H1 (cell line): ENCODE results near the gene TSPOAP1. TPM values are rescaled to one million over a fixed set of nuclear protein-coding genes. Genes with fewer than 3 reads are reported as not detected.

Experiments
- CTCF ChIA-PET: fragments of 300-600 bp; sonication (Branson Sonifier 250); formaldehyde crosslinking; loops from one replicate; lab custom pipeline; 2021; ENCODE audit not compliant: partially characterized antibody; lab: Charles Lee
- POLR2A ChIA-PET: fragments of 300-600 bp; sonication (Branson Sonifier 250); formaldehyde crosslinking; loops from one replicate; lab custom pipeline; 2021; ENCODE audit warnings: inconsistent platforms; ENCODE audit not compliant: partially characterized antibody; lab: Charles Lee
- DNase-seq, 2 experiments: peaks; one replicate each; pipeline versions ENCODE4 v3.0.0 to v3.0.0-alpha.2; 2010 to 2022; ENCODE audit warnings: low spot score in 2 of 2, low read depth in 1 of 2, mixed read lengths in 1 of 2
- FAIRE-seq: peaks from 2 replicates; lab custom pipeline; 2011; peaks lifted over from hg19 to GRCh38; lab: Jason Lieb, UNC
- H2AFZ ChIP-seq: 2 replicates; pipeline ENCODE4 v1.8.1; 2012; ENCODE audit warnings: low read length, inconsistent platforms
- H2AK5ac ChIP-seq: 2 replicates; pipeline ENCODE4 v1.6.1; 2013; ENCODE audit warnings: low read depth, low read length
- H2BK120ac ChIP-seq: replicated peaks from 2 replicates; pipeline ENCODE3; 2013; ENCODE audit warnings: low read depth, low read length, inconsistent platforms
- H2BK12ac ChIP-seq: 2 replicates; pipeline ENCODE4 v1.6.1; 2013; ENCODE audit warnings: low read depth, low read length
- H2BK15ac ChIP-seq: 2 replicates; pipeline ENCODE4 v1.6.1; 2013; ENCODE audit warnings: low read length
- H2BK20ac ChIP-seq: 2 replicates; pipeline ENCODE4 v1.6.1; 2013; ENCODE audit warnings: low read length
- H2BK5ac ChIP-seq: 2 replicates; pipeline ENCODE4 v1.6.1; 2013; ENCODE audit warnings: low read depth, low read length
- H3K14ac ChIP-seq: 2 replicates; pipeline ENCODE4 v1.6.1; 2013; ENCODE audit warnings: inconsistent platforms; ENCODE audit not compliant: insufficient read length
- H3K18ac ChIP-seq: 2 replicates; pipeline ENCODE4 v1.6.1; 2013; ENCODE audit warnings: low read length; ENCODE audit errors: extremely low read depth
- H3K23ac ChIP-seq: 2 replicates; pipeline ENCODE4 v1.6.1; 2013; ENCODE audit warnings: inconsistent platforms; ENCODE audit not compliant: insufficient read length
- H3K23me2 ChIP-seq: 2 replicates; pipeline ENCODE4 v1.6.1; 2013; ENCODE audit warnings: low read depth, low read length
- H3K27ac ChIP-seq: 2 replicates; pipeline ENCODE4 v1.6.1; 2011; ENCODE audit warnings: low read depth, low read length, inconsistent platforms
- H3K27me3 ChIP-seq, 4 experiments: replicated peaks in 1 of 4; 1 replicate in 1 of 4; 2 replicates in 3 of 4; pipeline versions ENCODE4 v1.6.1 to v1.8.1; 2011 to 2013; ENCODE audit warnings: low read length in 3 of 4, mild to moderate bottlenecking in 3 of 4, inconsistent platforms in 2 of 4, mixed read lengths in 2 of 4, moderate library complexity in 1 of 4; ENCODE audit not compliant: control insufficient read depth in 3 of 4, insufficient read depth in 3 of 4; ENCODE audit errors: extremely low read depth in 1 of 4
- H3K36me3 ChIP-seq, 4 experiments: 2 replicates each; pipeline versions ENCODE4 v1.6.1 to v1.8.1; 2011 to 2013; ENCODE audit warnings: mild to moderate bottlenecking in 4 of 4, low read length in 3 of 4, moderate library complexity in 2 of 4, control low read depth in 1 of 4, inconsistent platforms in 1 of 4; ENCODE audit not compliant: insufficient read depth in 4 of 4, control insufficient read depth in 2 of 4
- H3K4ac ChIP-seq: replicated peaks from 2 replicates; pipeline ENCODE3; 2013; ENCODE audit warnings: low read length, low read depth, mixed read lengths, inconsistent platforms; ENCODE audit not compliant: insufficient read length
- H3K4me1 ChIP-seq, 4 experiments: replicated peaks in 1 of 4; 1 replicate in 1 of 4; 2 replicates in 3 of 4; pipeline versions ENCODE4 v1.6.1 to v1.8.1; 2011 to 2013; ENCODE audit warnings: low read length in 3 of 4, inconsistent platforms in 2 of 4, mixed read lengths in 1 of 4; ENCODE audit not compliant: insufficient read depth in 4 of 4, control insufficient read depth in 3 of 4
- H3K4me2 ChIP-seq, 2 experiments: 2 replicates each; pipeline versions ENCODE4 v1.6.1 to v1.8.1; 2011 to 2013; ENCODE audit warnings: low read depth in 2 of 2, low read length in 2 of 2, control low read depth in 1 of 2, inconsistent platforms in 1 of 2, mild to moderate bottlenecking in 1 of 2; ENCODE audit not compliant: insufficient read depth in 1 of 2
- H3K4me3 ChIP-seq, 4 experiments: fragments of 200-600, 300-600 bp in 1 of 4; sonication (generic), shearing (Covaris generic), sonication (Bioruptor Twin) in 1 of 4; 2 replicates each; pipeline versions ENCODE4 v1.5.1 to v1.8.1; 2011 to 2016; ENCODE audit warnings: low read length in 4 of 4, low read depth in 3 of 4, control low read depth in 2 of 4, inconsistent platforms in 2 of 4, mild to moderate bottlenecking in 2 of 4, mixed read lengths in 1 of 4, moderate library complexity in 1 of 4; ENCODE audit not compliant: insufficient read depth in 2 of 4; ENCODE audit errors: extremely low read depth in 1 of 4
- H3K56ac ChIP-seq: replicated peaks from 2 replicates; pipeline ENCODE3; 2013; ENCODE audit warnings: low read depth, mild to moderate bottlenecking, mixed read lengths, low read length, inconsistent platforms; ENCODE audit not compliant: insufficient read length
- H3K79me1 ChIP-seq: 2 replicates; pipeline ENCODE4 v1.6.1; 2013; ENCODE audit warnings: low read depth, low read length, control low read depth
- H3K79me2 ChIP-seq, 2 experiments: 2 replicates each; pipeline versions ENCODE4 v1.6.1 to v1.8.1; 2012 to 2013; ENCODE audit warnings: low read length in 2 of 2, mild to moderate bottlenecking in 2 of 2, inconsistent platforms in 1 of 2; ENCODE audit not compliant: insufficient read depth in 2 of 2, control insufficient read depth in 1 of 2
- H3K9ac ChIP-seq, 4 experiments: replicated peaks in 1 of 4; 1 replicate in 1 of 4; 2 replicates in 3 of 4; pipeline versions ENCODE4 v1.6.1 to v1.8.1; 2011 to 2013; ENCODE audit warnings: low read depth in 3 of 4, low read length in 3 of 4, control low read depth in 2 of 4, mild to moderate bottlenecking in 2 of 4, moderate library complexity in 2 of 4, inconsistent platforms in 1 of 4; ENCODE audit errors: extremely low read depth in 1 of 4
- H3K9me3 ChIP-seq, 2 experiments: 2 replicates each; pipeline versions ENCODE4 v1.6.1 to v1.8.1; 2012 to 2013; ENCODE audit warnings: mild to moderate bottlenecking in 2 of 2, moderate library complexity in 2 of 2, control low read depth in 1 of 2, inconsistent platforms in 1 of 2, low read depth in 1 of 2, low read length in 1 of 2, mixed read lengths in 1 of 2; ENCODE audit not compliant: insufficient read depth in 2 of 2
- H4K20me1 ChIP-seq, 2 experiments: replicated peaks in 1 of 2; 2 replicates each; pipeline versions ENCODE3 to v1.8.1; 2011 to 2013; ENCODE audit warnings: inconsistent platforms in 2 of 2, low read length in 2 of 2, mild to moderate bottlenecking in 1 of 2; ENCODE audit not compliant: insufficient read depth in 2 of 2, control insufficient read depth in 1 of 2
- H4K5ac ChIP-seq: 2 replicates; pipeline ENCODE4 v1.6.1; 2013; ENCODE audit warnings: low read length, low read depth, mixed read lengths, inconsistent platforms; ENCODE audit not compliant: insufficient read length
- H4K8ac ChIP-seq: 2 replicates; pipeline ENCODE4 v1.8.0; 2013; ENCODE audit warnings: mild to moderate bottlenecking, moderate library complexity, low read length, inconsistent platforms; ENCODE audit not compliant: insufficient read depth; ENCODE audit errors: extremely low read depth
- H4K91ac ChIP-seq: replicated peaks from 2 replicates; pipeline ENCODE3; 2013; ENCODE audit warnings: low read length, mixed read lengths, inconsistent platforms; ENCODE audit not compliant: insufficient read length
- POLR2AphosphoS5 ChIP-seq: IDR thresholded peaks from 2 replicates; pipeline ENCODE4 v1.6.1; 2011; ENCODE audit warnings: low read depth, low read length
- RAD21 ChIP-seq, 2 experiments: IDR thresholded peaks in 1 of 2; conservative IDR thresholded peaks in 1 of 2; 2 replicates each; pipeline ENCODE4 v1.6.1; 2011; ENCODE audit warnings: low read depth in 2 of 2, low read length in 2 of 2, improper control_type of control experiment in 1 of 2, inconsistent platforms in 1 of 2, mild to moderate bottlenecking in 1 of 2, moderate library complexity in 1 of 2
- SIN3A ChIP-seq, 2 experiments: IDR thresholded peaks in 1 of 2; conservative IDR thresholded peaks in 1 of 2; 2 replicates each; pipeline ENCODE4 v1.6.1; 2011 to 2012; ENCODE audit warnings: low read length in 2 of 2, improper control_type of control experiment in 1 of 2, low read depth in 1 of 2, mild to moderate bottlenecking in 1 of 2
- WGBS, 2 experiments: shearing (Covaris generic) in 1 of 2; methylation state at CpG; one replicate each; pipeline versions ENCODE4 v1.1.6 to v1.1.7; 2013 to 2015; ENCODE audit warnings: low lambda C conversion rate in 2 of 2, mixed read lengths in 2 of 2, inconsistent platforms in 1 of 2, low coverage in 1 of 2, missing lambda C conversion rate in 1 of 2; ENCODE audit not compliant: insufficient replicate concordance in 2 of 2, insufficient coverage in 1 of 2, insufficient read length in 1 of 2; ENCODE audit errors: extremely low coverage in 1 of 2, missing lambda C conversion rate in 1 of 2; 5-methylcytosine and 5-hydroxymethylcytosine counted together
- polyA plus RNA-seq, 7 experiments: library from polyadenylated mRNA; depleted of rRNA in 3 of 7; stranded (reverse) in 5 of 7; unstranded in 2 of 7; fragments of >200 nt in 5 of 7; fragments of 200-250 nt in 2 of 7; gene quantifications; 1 replicate in 5 of 7; 2 replicates in 1 of 7; 4 replicates in 1 of 7; pipeline versions ENCODE4 v1.2.1 to v1.2.3, GENCODE V29; 2011 to 2013; ENCODE audit warnings: missing spikeins in 2 of 7, mixed read lengths in 2 of 7
- total RNA-seq: library from RNA; stranded (reverse); fragmentation: NEBNext Ultra II Directional; extraction: Animal tissue kit (Norgen Biotek cat#: 25700); gene quantifications from 2 replicates; pipeline ENCODE4 v1.2.1, GENCODE V29; 2021

Gene TSPOAP1
- total and polyA plus RNA-seq, 2 of the 8 experiments (the other 6 are each of a cell fraction or from before 2014, with no cell fraction given): 7.6 to 9.2 TPM

DNA sequence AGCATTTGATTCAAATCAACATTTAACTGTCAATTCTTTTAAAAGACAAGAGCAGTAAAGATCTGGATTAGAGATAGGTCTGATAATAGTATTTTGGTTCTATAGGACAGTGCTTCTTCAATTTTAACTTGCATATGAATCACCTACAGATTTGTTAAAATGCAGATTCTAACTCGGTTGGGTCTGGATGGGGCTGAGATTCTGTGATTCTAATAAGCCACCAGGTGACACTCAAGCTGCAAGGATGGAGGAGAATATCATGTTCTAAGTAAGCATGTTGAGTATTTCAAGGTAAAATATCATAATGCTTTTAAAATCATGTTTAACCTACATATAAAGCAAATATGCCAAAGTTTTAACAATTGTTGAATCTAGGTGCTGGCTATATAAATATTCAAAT is 15.8 kb downstream of the TSPOAP1 start:
- TF ChIP-seq RAD21 (IDR thresholded peaks at IDR 0.05 in 1 of 2, conservative IDR thresholded peaks at IDR 0.05 in 1 of 2; ENCODE audit: low read depth in 2 of 2, low read length in 2 of 2) (peak; percentile 30 to 36; a peak in 3 of 4 replicates), SIN3A (conservative IDR thresholded peaks at IDR 0.05 in 1 of 2, IDR thresholded peaks at IDR 0.05 in 1 of 2; ENCODE audit: low read depth in 1 of 2, low read length in 2 of 2) (no peak), POLR2AphosphoS5 (no peak)
- no peak for FAIRE-seq
- 65% methylated on average over 1 of the region's 1 CpG; no CpG with 5 or more reads in 1 of the 2 experiments for WGBS, 2 experiments
- Histone ChIP-seq H3K23ac (no peak overlapping the region), H3K4me1 (peaks cover 0 to 8% (median 4%) of the 10 kb centered on the region in 4 experiments; a peak in 4 of 7 replicates), H2BK15ac (no peak overlapping the region), H2AFZ (no peak overlapping the region), H3K27ac (no peak overlapping the region), H3K9ac (no peak overlapping the region), H3K18ac (no peak overlapping the region), H3K4me2 (no peak overlapping the region), H2AK5ac (no peak overlapping the region), H3K36me3 (no peaks in the 10 kb centered on the region), H3K4me3 (no peak overlapping the region), H2BK20ac (no peak overlapping the region), H3K56ac (no peak overlapping the region), H3K79me1 (no peaks in the 10 kb centered on the region), H3K9me3 (no peaks in the 10 kb centered on the region), H4K5ac (no peak overlapping the region), H2BK12ac (no peak overlapping the region), H4K20me1 (no peaks in the 10 kb centered on the region), H2BK5ac (no peak overlapping the region), H3K79me2 (no peaks in the 10 kb centered on the region), H4K91ac (no peak overlapping the region), H2BK120ac (no peak overlapping the region), H3K27me3 (no peaks in the 10 kb centered on the region), H3K23me2 (no peaks in the 10 kb centered on the region; the same call in 1 of the 2 replicates), H3K14ac (no peak overlapping the region), H4K8ac (no peak overlapping the region), H3K4ac (no peak overlapping the region)
- DNase-seq: no peak
- POLR2A ChIA-PET: interaction anchor here (1.1 to 1.2 kb wide), 3 partner anchors 8 to 63 kb away, joined by 3 to 6 read pairs (median 3); partner anchors contain the start of gene MPO
- CTCF ChIA-PET: interaction anchor here (0.6 to 21.9 kb wide), 16 partner anchors 8 to 453 kb away, joined by 3 to 384 read pairs (median 4); partner anchors contain the start of gene SUPT4H1
